ENCODE results near the gene PCF11. TPM values are rescaled to one million over a fixed set of nuclear protein-coding genes. Genes with fewer than 3 reads are reported as not detected.
A peak's percentile ranks its signal among the peaks of the same experiment; 100 is the strongest.

PCF11 gene
- 10 to 100 TPM; 62.0 to 78.2 (median 66.3) TPM for total RNA-seq
- polyA plus RNA-seq = 10 to 100 TPM; 12.7 to 34.4 (median 13.2) TPM

- H3K36me3 ChIP-seq = peaks cover 0 to 14% (median 0%) of the 10 kb centered on the region in 4 donors
- no peak for DNase-seq
- H3K27ac ChIP-seq = peak within 1 kb of the TSS; percentile 97 to 100 (median 98)
- WGBS, 2 donors = 0 to 1% methylated on average over 55 of the region's 55 CpGs
- peak within 1 kb of the TSS; percentile 80 to 97 (median 87) for H3K4me3 ChIP-seq
- H3K27me3 ChIP-seq = no peaks in the 10 kb centered on the region
- no peak for TF ChIP-seq CTCF (IDR thresholded peaks at IDR 0.05)
- TF ChIP-seq POLR2AphosphoS5 (IDR thresholded peaks at IDR 0.05) = peak; percentile 100
- no peak for TF ChIP-seq EP300 (IDR thresholded peaks at IDR 0.05)
- TF ChIP-seq POLR2A (IDR thresholded peaks at IDR 0.05) = peak; percentile 100
- intact Hi-C loops (cut with DNase I) = loop anchor here (1.0 to 5.0 kb wide), 5 partner anchors 37 to 256 kb away; partner anchors contain the start of genes CCDC90B, DDIAS and PRCP
- peaks cover 0 to 36% (median 27%) of the 10 kb centered on the region in 4 donors for H3K4me1 ChIP-seq
- no peaks in the 10 kb centered on the region for H3K9me3 ChIP-seq
These were observed at the start of gene PCF11 for GRCh38 chr11:83156996-83157593. PCF11 (plus strand) TSS chr11:83157131; CDS start chr11:83157440, 309 bp downstream.

GRCh38 chr11:83112886-83113285 lies 44.0 kb upstream of the PCF11 start:
- intact Hi-C loops (cut with DNase I) = no loop called here
- no peaks in the 10 kb centered on the region for H3K36me3 ChIP-seq
- H3K27me3 ChIP-seq = no peaks in the 10 kb centered on the region
- peaks cover 0 to 19% (median 13%) of the 10 kb centered on the region in 4 donors for H3K4me1 ChIP-seq
- no peak overlapping the region for H3K27ac ChIP-seq
- DNase-seq = no peak
- 64 to 76% methylated on average over 2 of the region's 2 CpGs for WGBS, 2 donors
- H3K9me3 ChIP-seq = no peaks in the 10 kb centered on the region
- TF ChIP-seq EP300 (IDR thresholded peaks at IDR 0.05) = no peak
- TF ChIP-seq CTCF (IDR thresholded peaks at IDR 0.05) = no peak
- no peak for TF ChIP-seq POLR2AphosphoS5 (IDR thresholded peaks at IDR 0.05)
- TF ChIP-seq POLR2A (IDR thresholded peaks at IDR 0.05) = no peak
- no peak overlapping the region for H3K4me3 ChIP-seq

GRCh38 chr11:83115026-83115425 lies 41.9 kb upstream of the PCF11 start:
- intact Hi-C loops (cut with DNase I) = no loop called here
- Histone ChIP-seq H3K4me1 (peaks cover 0 to 19% (median 15%) of the 10 kb centered on the region in 4 donors), H3K9me3 (no peaks in the 10 kb centered on the region), H3K27me3 (no peaks in the 10 kb centered on the region), H3K4me3 (peak overlapping the region in 2 of 4 donors; percentile 10 to 15), H3K36me3 (no peaks in the 10 kb centered on the region), H3K27ac (peak overlapping the region in 3 of 4 donors; percentile 33 to 46 (median 44))
- no peak for DNase-seq
- TF ChIP-seq POLR2A (IDR thresholded peaks at IDR 0.05) (no peak), EP300 (IDR thresholded peaks at IDR 0.05) (no peak), POLR2AphosphoS5 (IDR thresholded peaks at IDR 0.05) (no peak), CTCF (IDR thresholded peaks at IDR 0.05) (no peak)
- 89 to 94% methylated on average over 3 of the region's 3 CpGs for WGBS, 2 donors

- 77 to 83% methylated on average over 5 of the region's 5 CpGs for WGBS, 2 donors
- Histone ChIP-seq H3K27ac (peak overlapping the region in 3 of 4 donors; percentile 33 to 46 (median 44)), H3K36me3 (no peaks in the 10 kb centered on the region), H3K9me3 (no peaks in the 10 kb centered on the region), H3K4me1 (peaks cover 0 to 19% (median 15%) of the 10 kb centered on the region in 4 donors), H3K27me3 (no peaks in the 10 kb centered on the region), H3K4me3 (peak overlapping the region in 2 of 4 donors; percentile 10 to 15)
- TF ChIP-seq POLR2A (IDR thresholded peaks at IDR 0.05) (no peak), EP300 (IDR thresholded peaks at IDR 0.05) (no peak), POLR2AphosphoS5 (IDR thresholded peaks at IDR 0.05) (no peak), CTCF (IDR thresholded peaks at IDR 0.05) (no peak)
- intact Hi-C loops (cut with DNase I) = no loop called here
- peak; percentile 69 for DNase-seq
These were observed 41.4 kb upstream of the PCF11 start for GRCh38 chr11:83115551-83115950.

Data from sigmoid colon (tissue), 7 donors.